Ishikawa (cell line): ENCODE data around the gene TEX14.

Experiments
- CEBPB ChIP-seq: IDR thresholded peaks from 2 replicates; pipeline ENCODE4 v1.6.1; 2012
- EGR1 ChIP-seq: IDR thresholded peaks from 2 replicates; pipeline ENCODE4 v1.6.1; 2012
- EP300 ChIP-seq: IDR thresholded peaks from 2 replicates; pipeline ENCODE4 v1.6.1; 2012; ENCODE audit warnings: borderline replicate concordance
- FOXM1 ChIP-seq: IDR thresholded peaks from 2 replicates; pipeline ENCODE4 v1.6.1; 2012; ENCODE audit warnings: low read depth, borderline replicate concordance
- MAX ChIP-seq: IDR thresholded peaks from 2 replicates; pipeline ENCODE4 v1.6.1; 2012
- RAD21 ChIP-seq: IDR thresholded peaks from 2 replicates; pipeline ENCODE4 v1.6.1; 2012; ENCODE audit warnings: low read depth
- REST ChIP-seq: IDR thresholded peaks from 2 replicates; pipeline ENCODE4 v1.6.1; 2012; ENCODE audit warnings: low read depth, mild to moderate bottlenecking
- TAF1 ChIP-seq: IDR thresholded peaks from 2 replicates; pipeline ENCODE4 v1.6.1; 2012; ENCODE audit warnings: low read depth, mild to moderate bottlenecking
- TCF12 ChIP-seq: IDR thresholded peaks from 2 replicates; pipeline ENCODE4 v1.6.1; 2012; ENCODE audit warnings: low read depth
- TEAD4 ChIP-seq: IDR thresholded peaks from 2 replicates; pipeline ENCODE4 v1.6.1; 2012
- YY1 ChIP-seq: IDR thresholded peaks from 2 replicates; pipeline ENCODE4 v1.6.1; 2012; ENCODE audit warnings: low read depth
- ZBTB7A ChIP-seq: IDR thresholded peaks from 2 replicates; pipeline ENCODE4 v1.6.1; 2012; ENCODE audit warnings: low read depth

- TF ChIP-seq REST (no peak), TEAD4 (no peak), TAF1 (no peak), EP300 (no peak), CEBPB (no peak), TCF12 (no peak), FOXM1 (no peak), EGR1 (no peak), MAX (no peak), YY1 (no peak), ZBTB7A (no peak), RAD21 (no peak; the same call in 1 of the 2 replicates)
Observed at GRCh38 chr17:58595194-58595792, 96.6 kb downstream of the TEX14 start.
